Brain microvascular endothelial cell (primary cell): ENCODE measurements around the gene ASCL2.

Source experiments
- DNase-seq: peaks from one replicate; pipeline ENCODE4 v3.0.0-alpha.2; 2020
- H3K27ac ChIP-seq: fragments of 250-450 bp; sonication (Bioruptor Pico); 2 replicates; pipeline ENCODE4 v1.5.1; 2020; ENCODE audit warnings: mild to moderate bottlenecking, moderate library complexity
- H3K27me3 ChIP-seq: fragments of 250-450 bp; sonication (Bioruptor Pico); replicated peaks from 2 replicates; pipeline ENCODE4 v1.5.1; 2020; ENCODE audit warnings: mild to moderate bottlenecking
- H3K36me3 ChIP-seq: fragments of 250-450 bp; sonication (Bioruptor Pico); replicated peaks from 2 replicates; pipeline ENCODE4 v1.5.1; 2020; ENCODE audit warnings: mild to moderate bottlenecking
- H3K4me3 ChIP-seq: 2 replicates; pipeline ENCODE4 v1.5.1; 2011; ENCODE audit warnings: low read depth, mild to moderate bottlenecking, control low read depth, low read length, moderate library complexity
- CTCF ChIP-seq: IDR thresholded peaks from 2 replicates; pipeline ENCODE4 v1.5.1; 2011; ENCODE audit warnings: low read depth, mild to moderate bottlenecking, moderate library complexity, low read length, control low read depth, inconsistent platforms; ENCODE audit errors: missing control alignments
- in situ Hi-C: cut with HindIII; loops from 2 replicates; pipeline ENCODE4 v1.10.0; 2017; ENCODE audit warnings: low sequenced_read_pairs, low pct_ligation_motif_present

ASCL2 gene

GRCh38 chr11:2277008-2277346 lies 6.6 kb upstream of the ASCL2 start:
- no peak for TF ChIP-seq CTCF
- Histone ChIP-seq H3K27ac (no peak overlapping the region), H3K4me3 (no peak overlapping the region), H3K27me3 (peaks cover 27% of the 10 kb centered on the region), H3K36me3 (no peaks in the 10 kb centered on the region)
- no peak for DNase-seq
- in situ Hi-C loops = no loop called here

GRCh38 chr11:2276280-2277007 lies 6.1 kb upstream of the ASCL2 start:
- no peak for DNase-seq
- Histone ChIP-seq H3K27me3 (peaks cover 32% of the 10 kb centered on the region), H3K36me3 (no peaks in the 10 kb centered on the region), H3K27ac (no peak overlapping the region), H3K4me3 (no peak overlapping the region)
- in situ Hi-C loops = no loop called here
- no peak for TF ChIP-seq CTCF

GRCh38 chr11:2275334-2276279 lies 5.2 kb upstream of the ASCL2 start:
- Histone ChIP-seq H3K4me3 (no peak overlapping the region), H3K27me3 (peaks cover 40% of the 10 kb centered on the region), H3K36me3 (no peaks in the 10 kb centered on the region), H3K27ac (no peak overlapping the region)
- in situ Hi-C loops = no loop called here
- DNase-seq = no peak
- no peak for TF ChIP-seq CTCF

- Histone ChIP-seq H3K27ac (no peak overlapping the region), H3K36me3 (no peaks in the 10 kb centered on the region), H3K27me3 (peaks cover 56% of the 10 kb centered on the region), H3K4me3 (no peak overlapping the region)
- TF ChIP-seq CTCF = no peak
- in situ Hi-C loops = no loop called here
- DNase-seq = no peak
These were observed 3.4 kb upstream of the ASCL2 start for GRCh38 chr11:2273771-2274170.

GRCh38 chr11:2273311-2273710 lies 2.9 kb upstream of the ASCL2 start:
- no peak for DNase-seq
- Histone ChIP-seq H3K4me3 (no peak overlapping the region), H3K27me3 (peaks cover 61% of the 10 kb centered on the region), H3K36me3 (no peaks in the 10 kb centered on the region), H3K27ac (no peak overlapping the region)
- in situ Hi-C loops = no loop called here
- no peak for TF ChIP-seq CTCF
